ENCODE results near the gene SORL1. TPM values are rescaled to one million over a fixed set of nuclear protein-coding genes. Genes with fewer than 3 reads are reported as not detected.

Gene SORL1
- polyA plus RNA-seq, 1 donor from 2014 or later: 6.5 TPM

- Histone ChIP-seq H3K27ac (ENCODE audit: low read length) (no peak overlapping the region), H2AFZ (ENCODE audit: low read depth, low read length) (no peak overlapping the region), H3K4me3 (ENCODE audit: low read length) (no peak overlapping the region), H3K27me3 (ENCODE audit: insufficient read depth, low read depth, low read length) (peaks cover 10% of the 10 kb centered on the region), H3K9me3 (ENCODE audit: low read length) (no peaks in the 10 kb centered on the region), H3K79me2 (replicated peaks; ENCODE audit: insufficient read depth, low read length) (no peaks in the 10 kb centered on the region), H3F3A (ENCODE audit: insufficient read depth, low read length, poor library complexity, severe bottlenecking) (no peaks in the 10 kb centered on the region), H3K9me2 (ENCODE audit: insufficient read depth, low read length) (no peaks in the 10 kb centered on the region), H3K9ac (ENCODE audit: low read length) (no peak overlapping the region), H4K20me1 (ENCODE audit: insufficient read depth) (no peaks in the 10 kb centered on the region), H3K36me3 (ENCODE audit: insufficient read depth, low read length) (no peaks in the 10 kb centered on the region), H3K4me2 (ENCODE audit: low read length) (no peak overlapping the region)
- TF ChIP-seq RAD21 (conservative IDR thresholded peaks at IDR 0.05) (no peak), EZH2 (IDR thresholded peaks at IDR 0.05; ENCODE audit: borderline replicate concordance, insufficient read depth, low read length, poor library complexity, severe bottlenecking) (no peak), TAF1 (IDR thresholded peaks at IDR 0.05; ENCODE audit: low read depth) (no peak), MXI1 (conservative IDR thresholded peaks at IDR 0.05; ENCODE audit: poor library complexity, severe bottlenecking) (no peak), SMC3 (conservative IDR thresholded peaks at IDR 0.05; ENCODE audit: poor library complexity) (no peak), EP300 (conservative IDR thresholded peaks at IDR 0.05; ENCODE audit: poor library complexity, severe bottlenecking) (no peak), POLR2AphosphoS5 (IDR thresholded peaks at IDR 0.05) (no peak)
- TF ChIP-seq, protein P1, sequence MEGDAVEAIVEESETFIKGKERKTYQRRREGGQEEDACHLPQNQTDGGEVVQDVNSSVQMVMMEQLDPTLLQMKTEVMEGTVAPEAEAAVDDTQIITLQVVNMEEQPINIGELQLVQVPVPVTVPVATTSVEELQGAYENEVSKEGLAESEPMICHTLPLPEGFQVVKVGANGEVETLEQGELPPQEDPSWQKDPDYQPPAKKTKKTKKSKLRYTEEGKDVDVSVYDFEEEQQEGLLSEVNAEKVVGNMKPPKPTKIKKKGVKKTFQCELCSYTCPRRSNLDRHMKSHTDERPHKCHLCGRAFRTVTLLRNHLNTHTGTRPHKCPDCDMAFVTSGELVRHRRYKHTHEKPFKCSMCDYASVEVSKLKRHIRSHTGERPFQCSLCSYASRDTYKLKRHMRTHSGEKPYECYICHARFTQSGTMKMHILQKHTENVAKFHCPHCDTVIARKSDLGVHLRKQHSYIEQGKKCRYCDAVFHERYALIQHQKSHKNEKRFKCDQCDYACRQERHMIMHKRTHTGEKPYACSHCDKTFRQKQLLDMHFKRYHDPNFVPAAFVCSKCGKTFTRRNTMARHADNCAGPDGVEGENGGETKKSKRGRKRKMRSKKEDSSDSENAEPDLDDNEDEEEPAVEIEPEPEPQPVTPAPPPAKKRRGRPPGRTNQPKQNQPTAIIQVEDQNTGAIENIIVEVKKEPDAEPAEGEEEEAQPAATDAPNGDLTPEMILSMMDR (IDR thresholded peaks at IDR 0.05; ENCODE audit: poor library complexity, severe bottlenecking): no peak
- TF ChIP-seq, protein P2, sequence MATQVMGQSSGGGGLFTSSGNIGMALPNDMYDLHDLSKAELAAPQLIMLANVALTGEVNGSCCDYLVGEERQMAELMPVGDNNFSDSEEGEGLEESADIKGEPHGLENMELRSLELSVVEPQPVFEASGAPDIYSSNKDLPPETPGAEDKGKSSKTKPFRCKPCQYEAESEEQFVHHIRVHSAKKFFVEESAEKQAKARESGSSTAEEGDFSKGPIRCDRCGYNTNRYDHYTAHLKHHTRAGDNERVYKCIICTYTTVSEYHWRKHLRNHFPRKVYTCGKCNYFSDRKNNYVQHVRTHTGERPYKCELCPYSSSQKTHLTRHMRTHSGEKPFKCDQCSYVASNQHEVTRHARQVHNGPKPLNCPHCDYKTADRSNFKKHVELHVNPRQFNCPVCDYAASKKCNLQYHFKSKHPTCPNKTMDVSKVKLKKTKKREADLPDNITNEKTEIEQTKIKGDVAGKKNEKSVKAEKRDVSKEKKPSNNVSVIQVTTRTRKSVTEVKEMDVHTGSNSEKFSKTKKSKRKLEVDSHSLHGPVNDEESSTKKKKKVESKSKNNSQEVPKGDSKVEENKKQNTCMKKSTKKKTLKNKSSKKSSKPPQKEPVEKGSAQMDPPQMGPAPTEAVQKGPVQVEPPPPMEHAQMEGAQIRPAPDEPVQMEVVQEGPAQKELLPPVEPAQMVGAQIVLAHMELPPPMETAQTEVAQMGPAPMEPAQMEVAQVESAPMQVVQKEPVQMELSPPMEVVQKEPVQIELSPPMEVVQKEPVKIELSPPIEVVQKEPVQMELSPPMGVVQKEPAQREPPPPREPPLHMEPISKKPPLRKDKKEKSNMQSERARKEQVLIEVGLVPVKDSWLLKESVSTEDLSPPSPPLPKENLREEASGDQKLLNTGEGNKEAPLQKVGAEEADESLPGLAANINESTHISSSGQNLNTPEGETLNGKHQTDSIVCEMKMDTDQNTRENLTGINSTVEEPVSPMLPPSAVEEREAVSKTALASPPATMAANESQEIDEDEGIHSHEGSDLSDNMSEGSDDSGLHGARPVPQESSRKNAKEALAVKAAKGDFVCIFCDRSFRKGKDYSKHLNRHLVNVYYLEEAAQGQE (IDR thresholded peaks at IDR 0.05; ENCODE audit: borderline replicate concordance): no peak
These were observed 26.3 kb upstream of the SORL1 start for GRCh38 chr11:121425828-121426227.

- no peaks in the 10 kb centered on the region for H3K36me3 ChIP-seq (ENCODE audit: insufficient read depth, low read length)
- no peaks in the 10 kb centered on the region for H3K9me2 ChIP-seq (ENCODE audit: insufficient read depth, low read length)
- no peak overlapping the region for H3K9ac ChIP-seq (ENCODE audit: low read length)
- no peaks in the 10 kb centered on the region for H3F3A ChIP-seq (ENCODE audit: insufficient read depth, low read length, poor library complexity, severe bottlenecking)
- no peaks in the 10 kb centered on the region for H4K20me1 ChIP-seq (ENCODE audit: insufficient read depth)
- no peaks in the 10 kb centered on the region for H3K9me3 ChIP-seq (ENCODE audit: low read length)
- TF ChIP-seq, protein P1 (IDR thresholded peaks at IDR 0.05; ENCODE audit: poor library complexity, severe bottlenecking): no peak
- no peak for TF ChIP-seq MXI1 (conservative IDR thresholded peaks at IDR 0.05; ENCODE audit: poor library complexity, severe bottlenecking)
- TF ChIP-seq SMC3 (conservative IDR thresholded peaks at IDR 0.05; ENCODE audit: poor library complexity): no peak
- TF ChIP-seq, protein P2 (IDR thresholded peaks at IDR 0.05; ENCODE audit: borderline replicate concordance): no peak
- TF ChIP-seq POLR2AphosphoS5 (IDR thresholded peaks at IDR 0.05): no peak
- TF ChIP-seq EP300 (conservative IDR thresholded peaks at IDR 0.05; ENCODE audit: poor library complexity, severe bottlenecking): no peak
- TF ChIP-seq EZH2 (IDR thresholded peaks at IDR 0.05; ENCODE audit: borderline replicate concordance, insufficient read depth, low read length, poor library complexity, severe bottlenecking): no peak
- no peak for TF ChIP-seq TAF1 (IDR thresholded peaks at IDR 0.05; ENCODE audit: low read depth)
- TF ChIP-seq RAD21 (conservative IDR thresholded peaks at IDR 0.05): no peak
- no peak overlapping the region for H3K4me2 ChIP-seq (ENCODE audit: low read length)
- no peak overlapping the region for H2AFZ ChIP-seq (ENCODE audit: low read depth, low read length)
- no peak overlapping the region for H3K27ac ChIP-seq (ENCODE audit: low read length)
- H3K79me2 ChIP-seq (replicated peaks; ENCODE audit: insufficient read depth, low read length): no peaks in the 10 kb centered on the region
- no peak overlapping the region for H3K4me3 ChIP-seq (ENCODE audit: low read length)
- peaks cover 10% of the 10 kb centered on the region for H3K27me3 ChIP-seq (ENCODE audit: insufficient read depth, low read depth, low read length)
These were observed 25.4 kb upstream of the SORL1 start for GRCh38 chr11:121426476-121427399.

Measured in neural cell (in vitro differentiated cells).